Fibroblast of peridontal ligament (primary cell): Measurements from ENCODE around the gene CTNNBL1.

Experiments used
- DNase-seq: peaks from one replicate; pipeline ENCODE4 v3.0.0-alpha.2; 2010; ENCODE audit errors: extremely low read depth

CTNNBL1 gene

GRCh38 chr20:37877832-37878772, 184.3 kb downstream of the CTNNBL1 start:
- DNase-seq, result no peak

GRCh38 chr20:37878835-37879599, 185.2 kb downstream of the CTNNBL1 start:
- DNase-seq, result no peak

GRCh38 chr20:37879843-37880242, 186.0 kb downstream of the CTNNBL1 start:
- no peak for DNase-seq

GRCh38 chr20:37880726-37881591, 187.1 kb downstream of the CTNNBL1 start:
- DNase-seq, result no peak

- no peak for DNase-seq
Observed at GRCh38 chr20:37881601-37882343, 187.9 kb downstream of the CTNNBL1 start.

GRCh38 chr20:37882961-37883712, 189.3 kb downstream of the CTNNBL1 start:
- DNase-seq, result no peak

- no peak for DNase-seq
Observed at GRCh38 chr20:37885042-37885441, 191.2 kb downstream of the CTNNBL1 start.

- DNase-seq, result no peak
Observed at GRCh38 chr20:37885593-37886503, 192.0 kb downstream of the CTNNBL1 start.

GRCh38 chr20:37886851-37887297, 193.0 kb downstream of the CTNNBL1 start:
- no peak for DNase-seq

GRCh38 chr20:37888641-37889040, 194.8 kb downstream of the CTNNBL1 start:
- no peak for DNase-seq

- DNase-seq, result no peak
Observed at GRCh38 chr20:37890108-37890507, 196.3 kb downstream of the CTNNBL1 start.

GRCh38 chr20:37890643-37891042, 196.8 kb downstream of the CTNNBL1 start:
- DNase-seq, result no peak

GRCh38 chr20:37892001-37892400, 198.2 kb downstream of the CTNNBL1 start:
- DNase-seq, result no peak

GRCh38 chr20:37893566-37894241, 199.9 kb downstream of the CTNNBL1 start:
- no peak for DNase-seq

GRCh38 chr20:37894454-37894853, 200.6 kb downstream of the CTNNBL1 start:
- no peak for DNase-seq

- DNase-seq, result no peak
Observed at GRCh38 chr20:37895166-37895565, 201.3 kb downstream of the CTNNBL1 start.

- DNase-seq, result no peak
Observed at GRCh38 chr20:37896932-37897548, 203.2 kb downstream of the CTNNBL1 start.
